SKM-1 (cell line): Measurements from ENCODE around the gene PIPOX.
"Not testable (repeated sequence)": the region's sequence is repeated elsewhere in the genome, so short reads cannot be mapped to it uniquely, and the experiment has no call there.

Experiments
- DNase-seq: peaks from one replicate; lab custom pipeline; 2025; ENCODE audit not compliant: unreplicated experiment; lab: John Stamatoyannopoulos, UW

Gene PIPOX

GRCh38 chr17:29073520-29073919, 30.6 kb downstream of the PIPOX start:
- no peak for DNase-seq

GRCh38 chr17:29074488-29074887, 31.5 kb downstream of the PIPOX start:
- no peak for DNase-seq

DNA sequence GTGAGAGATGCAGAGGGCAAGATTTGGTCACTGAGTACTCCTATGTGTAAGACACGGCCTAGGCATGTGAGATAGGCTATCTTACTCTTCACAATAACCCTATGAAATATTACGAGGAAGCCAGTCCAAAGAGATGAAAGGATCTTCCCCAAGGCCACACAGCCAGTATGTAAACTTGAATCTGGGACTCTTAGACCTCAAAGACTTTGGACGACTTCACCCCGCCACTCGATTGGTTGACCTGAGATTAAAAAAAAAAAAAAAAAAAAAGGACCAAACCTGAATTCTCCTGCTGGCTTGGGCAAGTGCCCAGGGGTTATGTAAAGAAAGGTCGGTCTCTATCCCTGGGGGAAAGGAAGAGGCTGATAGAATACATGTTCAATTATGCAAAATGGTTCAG, 33.1 kb downstream of the PIPOX start:
- no peak for DNase-seq

- no peak for DNase-seq
Observed at GRCh38 chr17:29076722-29077121, 33.8 kb downstream of the PIPOX start.

DNA sequence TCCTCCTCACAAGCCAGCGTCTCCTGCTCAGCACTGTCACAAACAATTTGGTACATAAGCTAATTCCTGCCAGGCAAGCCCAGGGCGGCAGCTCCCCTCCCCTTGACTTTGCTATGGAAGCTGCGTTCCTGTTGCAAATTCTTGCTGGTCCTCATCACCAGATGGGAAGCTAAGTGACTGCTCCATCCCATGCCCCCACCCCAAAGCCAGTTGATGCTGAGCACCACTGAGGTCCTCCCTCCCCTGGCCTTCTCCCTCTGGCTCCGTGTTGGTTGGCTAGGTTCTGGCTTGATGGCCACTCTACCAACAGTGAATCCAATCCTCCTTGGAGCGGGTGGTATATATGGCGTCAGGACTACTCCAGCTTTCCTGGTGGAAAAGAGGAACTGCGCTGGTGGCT, 34.4 kb downstream of the PIPOX start:
- DNase-seq: no peak

DNA sequence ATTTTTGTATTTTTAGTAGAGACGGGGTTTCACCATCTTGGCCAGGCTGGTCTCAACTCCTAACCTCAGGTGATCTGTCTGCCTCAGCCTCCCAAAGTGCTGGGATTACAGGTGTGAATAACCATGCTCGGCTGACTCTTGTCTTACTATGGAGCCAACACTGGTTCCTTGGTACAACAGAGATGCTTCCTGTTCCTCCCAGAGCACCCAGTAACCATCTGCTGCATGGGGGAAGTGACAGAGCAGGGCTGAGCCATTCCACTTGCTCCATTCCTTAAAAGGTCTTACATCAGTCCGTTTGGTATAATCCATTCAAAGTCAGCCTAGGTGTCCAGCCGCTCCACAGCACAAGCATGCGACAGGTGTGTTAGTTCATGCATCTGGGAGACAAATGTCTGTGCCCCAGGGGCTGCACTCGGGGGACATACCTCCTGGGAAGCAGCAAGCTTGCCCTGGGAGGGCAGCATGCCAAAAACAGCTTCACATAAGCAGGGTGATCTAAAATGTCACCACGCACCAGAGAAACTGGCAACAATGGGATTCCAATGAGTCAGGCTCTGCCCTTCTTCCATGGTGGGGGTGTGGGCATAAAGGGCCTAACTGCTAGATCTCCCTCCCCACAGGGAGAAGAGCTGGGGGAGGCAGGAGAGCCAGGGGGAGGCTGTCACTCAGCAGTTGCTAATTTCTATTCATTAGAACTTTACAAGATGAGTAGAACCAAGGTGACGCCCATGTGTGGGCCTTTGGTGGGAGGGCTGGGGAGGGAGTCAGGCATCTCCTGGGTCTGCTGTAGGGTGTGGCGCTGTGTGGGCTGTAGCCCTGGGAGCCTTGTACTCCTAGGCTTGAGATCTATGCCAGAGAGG, 35.5 kb downstream of the PIPOX start:
- no peak for DNase-seq

DNA sequence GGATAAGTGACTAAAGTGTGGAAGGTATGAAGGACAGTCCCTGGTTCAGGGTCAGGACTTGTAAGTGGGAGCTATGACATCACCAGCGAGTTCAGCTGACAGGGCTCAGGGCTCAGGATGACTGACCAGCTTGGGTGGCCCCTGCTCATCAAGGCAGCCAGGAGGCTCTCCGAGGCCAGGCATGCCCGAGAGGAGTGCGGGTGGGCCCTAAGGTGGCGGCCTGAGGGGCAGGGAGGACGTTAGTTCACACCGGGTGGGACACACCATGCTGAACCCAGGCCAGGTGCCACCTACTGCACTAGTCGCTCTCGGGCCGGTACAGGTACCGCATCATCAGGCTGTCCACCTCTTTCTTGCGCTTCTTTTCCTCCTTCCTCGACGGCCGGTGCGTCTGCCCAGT, 36.5 kb downstream of the PIPOX start:
- DNase-seq: no peak

DNA sequence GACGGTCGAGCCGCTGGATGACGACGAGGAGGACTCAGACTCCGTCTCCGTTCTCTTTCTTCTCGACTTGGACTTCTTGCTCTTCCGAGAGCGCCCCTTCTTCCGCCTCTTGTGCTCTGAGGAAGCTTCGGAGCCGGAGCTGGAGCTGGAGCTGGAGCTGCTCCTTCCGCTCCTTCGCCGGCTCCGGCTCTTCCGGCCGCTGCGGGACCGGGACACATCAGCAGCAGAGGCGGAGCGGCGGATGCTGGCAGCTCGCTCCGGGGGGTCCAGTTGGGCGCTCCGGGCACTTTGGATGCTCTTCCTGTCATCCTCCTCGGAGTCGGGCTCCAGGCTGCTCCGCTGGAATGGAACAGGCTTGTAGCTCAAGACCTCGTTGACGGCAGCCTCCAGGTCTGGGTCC, 36.9 kb downstream of the PIPOX start:
- DNase-seq: no peak

DNA sequence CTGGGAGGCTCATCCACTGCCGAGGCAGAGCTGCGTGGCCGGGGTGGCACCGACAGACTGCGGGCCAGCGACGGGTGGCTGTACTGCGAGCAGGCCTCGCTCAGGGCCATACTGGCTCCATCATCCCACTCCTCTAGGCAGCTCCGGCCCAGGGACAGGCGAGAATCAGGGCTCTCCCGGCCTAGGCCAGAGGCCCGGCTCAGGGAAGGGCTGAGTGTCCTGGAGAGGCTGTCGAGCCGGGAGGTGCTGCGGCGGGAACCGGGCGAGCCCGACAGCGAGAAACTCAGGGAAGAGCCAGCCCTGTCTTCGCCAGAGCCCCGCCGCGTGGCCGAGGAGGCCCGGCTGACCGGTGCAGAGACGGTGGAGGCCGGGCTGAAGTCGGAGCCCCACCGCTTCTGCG, 37.4 kb downstream of the PIPOX start:
- DNase-seq: no peak

GRCh38 chr17:29080965-29081364, 38.0 kb downstream of the PIPOX start:
- DNase-seq: no peak

- DNase-seq: no peak
Observed at GRCh38 chr17:29084541-29085146, 41.7 kb downstream of the PIPOX start.

DNA sequence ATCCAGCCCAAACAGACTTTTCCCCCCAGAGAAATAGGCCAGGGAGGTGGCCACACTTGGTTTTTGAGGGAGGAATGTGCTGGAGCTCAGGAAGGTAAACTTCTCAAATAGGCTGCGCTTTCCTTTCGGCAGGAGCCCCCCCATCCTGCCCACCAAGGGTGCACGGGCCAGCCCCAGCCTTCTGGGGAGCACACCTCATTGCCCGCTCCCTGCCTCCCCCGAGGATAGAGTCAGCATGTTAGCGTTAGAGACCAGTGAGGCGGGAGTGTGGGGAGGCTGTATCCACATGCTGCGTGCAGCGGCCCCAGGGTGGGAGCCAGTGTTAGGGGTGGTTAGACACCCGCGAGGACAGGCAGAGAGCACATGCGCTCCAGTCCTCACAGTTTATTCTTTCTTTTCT, 42.3 kb downstream of the PIPOX start:
- DNase-seq: no peak

- no peak for DNase-seq
Observed at GRCh38 chr17:29086628-29087332, 43.8 kb downstream of the PIPOX start.

- DNase-seq: not testable (repeated sequence)
Observed at GRCh38 chr17:29088782-29089181, 45.8 kb downstream of the PIPOX start.

- DNase-seq: no peak
Observed at GRCh38 chr17:29089601-29090044, 46.7 kb downstream of the PIPOX start.

DNA sequence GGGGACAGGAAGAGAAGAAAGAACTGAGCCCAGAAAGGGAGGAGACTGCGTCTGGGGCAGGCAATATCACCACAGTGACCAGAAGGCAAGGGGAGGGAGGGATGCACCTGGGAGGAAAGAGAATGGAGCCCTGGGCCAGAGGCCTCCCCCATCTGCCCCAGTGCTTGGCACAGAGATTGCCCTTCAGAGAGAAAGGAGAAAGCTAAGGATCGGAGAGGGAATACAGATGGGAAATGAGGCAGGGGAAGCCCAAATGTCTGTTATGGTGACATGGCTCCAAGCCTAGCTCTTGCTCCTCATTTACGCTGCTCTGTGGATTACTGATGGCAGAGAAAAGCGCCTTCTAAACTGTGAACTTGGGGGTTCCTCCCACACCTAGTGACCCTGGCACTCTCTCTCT, 47.2 kb downstream of the PIPOX start:
- no peak for DNase-seq

- DNase-seq: no peak
Observed at GRCh38 chr17:29090750-29091605, 48.0 kb downstream of the PIPOX start.

- no peak for DNase-seq
Observed at GRCh38 chr17:29091606-29092289, 48.8 kb downstream of the PIPOX start.

DNA sequence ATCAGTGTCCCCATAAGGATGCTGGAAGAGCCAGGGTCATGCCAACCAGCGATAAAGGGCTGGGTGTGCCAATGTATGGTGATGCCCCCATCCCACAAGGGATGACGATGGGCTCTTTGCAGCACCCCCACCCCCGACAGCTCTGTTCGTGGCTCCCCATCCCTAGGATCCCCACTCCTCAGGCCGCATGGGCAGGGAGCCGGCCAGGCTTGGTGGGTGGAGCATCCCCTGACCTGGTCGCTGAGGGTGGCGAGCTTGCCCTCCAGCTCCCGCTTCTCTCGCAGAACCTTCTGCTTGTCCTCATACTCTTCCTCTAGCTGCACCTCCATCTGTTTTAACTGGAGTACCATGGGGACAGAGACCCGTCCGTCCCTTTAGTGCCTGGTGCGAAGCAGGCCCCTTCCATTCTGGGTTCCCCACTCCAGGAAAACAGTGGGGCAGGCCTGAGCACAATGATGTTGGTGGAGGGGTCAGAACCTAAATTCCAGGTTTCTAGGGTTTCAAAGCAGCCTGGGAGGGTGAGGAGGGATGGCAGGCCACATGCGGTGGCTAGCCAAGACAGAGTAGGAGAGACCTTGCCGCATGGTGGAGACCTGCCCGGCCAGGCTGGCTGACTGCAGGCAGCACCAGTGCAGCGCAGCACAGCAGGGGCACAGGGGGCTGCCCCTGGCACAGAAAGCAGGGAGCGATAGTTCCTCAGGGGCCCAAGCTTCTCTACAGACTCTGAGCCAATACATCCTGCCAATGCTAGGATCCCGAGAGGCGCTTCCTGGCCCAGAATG, 50.3 kb downstream of the PIPOX start:
- no peak for DNase-seq
